NB4 (cell line): ENCODE measurements around the gene PDE4B.

ENCODE experiments used
- CTCF ChIP-seq: IDR thresholded peaks from one replicate; pipeline ENCODE4 v1.5.1; 2012; ENCODE audit warnings: low read depth, low read length
- POLR2A ChIP-seq: IDR thresholded peaks from 2 replicates; pipeline ENCODE4 v1.6.1; 2011; ENCODE audit warnings: mild to moderate bottlenecking; ENCODE audit not compliant: insufficient read length; ENCODE audit errors: extremely low read depth

DNA sequence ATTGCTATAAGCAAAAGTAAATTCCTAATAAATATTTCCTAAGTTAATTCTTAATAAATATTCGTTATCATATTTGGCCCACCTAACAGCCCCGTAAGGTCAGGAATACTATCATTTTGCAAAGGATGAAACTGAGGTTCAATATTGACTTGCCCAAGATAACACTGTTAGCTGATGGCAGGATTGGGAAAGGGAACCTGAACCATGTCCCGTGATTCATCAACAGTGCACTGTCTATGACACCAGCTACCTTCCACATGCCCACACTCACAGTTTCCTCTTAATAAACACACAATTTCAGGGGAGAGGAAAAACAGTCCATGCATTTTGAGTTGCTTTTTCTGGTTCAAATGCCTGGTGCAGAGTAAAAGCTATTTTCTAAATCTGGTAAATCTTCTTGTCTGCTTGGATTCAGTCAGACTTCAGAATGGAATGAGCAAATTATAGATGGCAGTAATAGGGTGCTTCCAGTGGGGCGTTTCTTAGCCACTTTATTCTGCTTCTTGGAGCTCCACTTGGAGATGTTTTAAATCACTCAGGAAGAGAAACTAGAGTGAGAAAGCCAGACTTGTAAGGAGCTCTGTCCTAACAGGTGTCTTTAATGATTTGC is 354.6 kb downstream of the PDE4B start:
- TF ChIP-seq CTCF (no peak), POLR2A (no peak)
